WTC11 (cell line): ENCODE results near the gene PLS1. TPM values are rescaled to one million over a fixed set of nuclear protein-coding genes. Genes with fewer than 3 reads are reported as not detected.
A peak's percentile ranks its signal among the peaks of the same experiment; 100 is the strongest.

ENCODE experiments used
- ATAC-seq: fragments of 200-7000 bp; cut with Tn5 transposase; 2 replicates; pipeline ENCODE4 v1.10.0; 2021; ENCODE audit warnings: mild to moderate bottlenecking, moderate library complexity
- CTCF ChIA-PET: fragments of 300-600 bp; sonication (Branson Sonifier 250); formaldehyde crosslinking; loops from one replicate; lab custom pipeline; 2021; ENCODE audit warnings: antibody characterized with exemption; lab: Charles Lee
- POLR2A ChIA-PET: fragments of 350-600 bp; sonication (Branson Sonifier 250); formaldehyde crosslinking; loops from one replicate; lab custom pipeline; 2021; ENCODE audit warnings: antibody characterized with exemption; lab: Charles Lee
- DNase-seq: peaks from one replicate; pipeline ENCODE4 v3.0.0; 2021; ENCODE audit warnings: low spot score
- H3K27ac Mint-ChIP-seq: 2 replicates; pipeline ENCODE4 v1.8.0; 2021; ENCODE audit warnings: mixed read lengths
- H3K27me3 Mint-ChIP-seq: 2 replicates; pipeline ENCODE4 v1.8.0; 2021; ENCODE audit warnings: low read depth, mild to moderate bottlenecking, moderate library complexity, mixed read lengths
- H3K36me3 Mint-ChIP-seq: 2 replicates; pipeline ENCODE4 v1.8.0; 2021; ENCODE audit warnings: mixed read lengths
- H3K4me1 Mint-ChIP-seq: 2 replicates; pipeline ENCODE4 v1.8.0; 2022; ENCODE audit warnings: mixed read lengths
- H3K4me3 Mint-ChIP-seq: 2 replicates; pipeline ENCODE4 v1.8.0; 2021; ENCODE audit warnings: mild to moderate bottlenecking, moderate library complexity, mixed read lengths
- H3K9me3 Mint-ChIP-seq: 2 replicates; pipeline ENCODE4 v1.8.0; 2021; ENCODE audit warnings: mixed read lengths
- ATF2 ChIP-seq: sonication (generic); formaldehyde crosslinking; IDR thresholded peaks from 2 replicates; pipeline ENCODE4 v1.8.1; 2022; ENCODE audit warnings: low read depth, missing genetic modification reagents, borderline replicate concordance
- ATF6 ChIP-seq: sonication (generic); formaldehyde crosslinking; IDR thresholded peaks from 2 replicates; pipeline ENCODE4 v1.8.1; 2023; ENCODE audit warnings: mild to moderate bottlenecking, missing genetic modification reagents
- CDX4 ChIP-seq: fragments of 250-450 bp; sonication (Bioruptor Pico); IDR thresholded peaks from 2 replicates; pipeline ENCODE4 v1.9.0; 2021; ENCODE audit warnings: moderate library complexity, mild to moderate bottlenecking, inconsistent platforms, borderline replicate concordance
- ELF4 ChIP-seq: sonication (generic); formaldehyde crosslinking; IDR thresholded peaks from 2 replicates; pipeline ENCODE4 v1.8.1; 2022; ENCODE audit warnings: low read depth, mild to moderate bottlenecking, moderate library complexity, missing genetic modification reagents
- ERG ChIP-seq: fragments of 250-450 bp; sonication (Bioruptor Pico); IDR thresholded peaks from 2 replicates; pipeline ENCODE4 v1.8.0; 2021; ENCODE audit warnings: mild to moderate bottlenecking
- FOXP4 ChIP-seq: sonication (generic); formaldehyde crosslinking; IDR thresholded peaks from 2 replicates; pipeline ENCODE4 v1.8.0; 2022; ENCODE audit warnings: mild to moderate bottlenecking, missing genetic modification reagents
- JUN ChIP-seq: sonication (generic); formaldehyde crosslinking; IDR thresholded peaks from 2 replicates; pipeline ENCODE4 v1.8.0; 2023; ENCODE audit warnings: mild to moderate bottlenecking, missing genetic modification reagents
- KAT7 ChIP-seq: sonication (generic); formaldehyde crosslinking; IDR thresholded peaks from 2 replicates; pipeline ENCODE4 v1.8.1; 2023; ENCODE audit warnings: missing genetic modification reagents, mild to moderate bottlenecking, borderline replicate concordance
- PRDM15 ChIP-seq: sonication (generic); formaldehyde crosslinking; IDR thresholded peaks from 2 replicates; pipeline ENCODE4 v1.8.0; 2022; ENCODE audit warnings: missing genetic modification reagents
- RELA ChIP-seq: sonication (generic); formaldehyde crosslinking; IDR thresholded peaks from 2 replicates; pipeline ENCODE4 v1.8.1; 2022; ENCODE audit warnings: missing genetic modification reagents, mild to moderate bottlenecking, borderline replicate concordance
- SMAD4 ChIP-seq: sonication (generic); formaldehyde crosslinking; IDR thresholded peaks from 2 replicates; pipeline ENCODE4 v1.8.0; 2022; ENCODE audit warnings: mild to moderate bottlenecking, missing genetic modification reagents
- TEAD1 ChIP-seq: sonication (generic); formaldehyde crosslinking; IDR thresholded peaks from 2 replicates; pipeline ENCODE4 v1.8.0; 2022; ENCODE audit warnings: mild to moderate bottlenecking, missing genetic modification reagents
- USF2 ChIP-seq: sonication (generic); formaldehyde crosslinking; IDR thresholded peaks from 2 replicates; pipeline ENCODE4 v1.8.1; 2023; ENCODE audit warnings: mild to moderate bottlenecking, missing genetic modification reagents, moderate library complexity
- ZNF512 ChIP-seq: sonication (generic); formaldehyde crosslinking; IDR thresholded peaks from 2 replicates; pipeline ENCODE4 v1.8.1; 2022; ENCODE audit warnings: missing genetic modification reagents, borderline replicate concordance
- total RNA-seq: library from RNA; stranded (reverse); gene quantifications from 3 replicates; pipeline ENCODE4 v1.2.3, GENCODE V29; 2021

PLS1 gene
- total RNA-seq, 1 experiment from 2014 or later = 26.4 TPM

GRCh38 chr3:142664819-142665218, 68.6 kb downstream of the PLS1 start (continued):
- TF ChIP-seq PRDM15 (CRISPR knock-in tag) = no peak

- no peak overlapping the region for H3K4me3 Mint-ChIP-seq
- CTCF ChIA-PET = interaction anchor here (0.9 kb wide), 1 partner anchor 11 kb away, joined by 3 read pairs; no protein-coding TSS in a partner anchor
These were observed 73.9 kb downstream of the PLS1 start for GRCh38 chr3:142670120-142670519.

GRCh38 chr3:142676151-142676550, 80.0 kb downstream of the PLS1 start:
- no peaks in the 10 kb centered on the region for H3K4me1 Mint-ChIP-seq
- H3K9me3 Mint-ChIP-seq = no peaks in the 10 kb centered on the region
- POLR2A ChIA-PET = no interaction called here
- H3K27ac Mint-ChIP-seq = no peak overlapping the region
- no peak for TF ChIP-seq RELA (CRISPR knock-in tag)
- CTCF ChIA-PET = no interaction called here
- no peak overlapping the region for H3K4me3 Mint-ChIP-seq
- ATAC-seq = no peak
- no peaks in the 10 kb centered on the region for H3K27me3 Mint-ChIP-seq
- peaks cover 14% of the 10 kb centered on the region for H3K36me3 Mint-ChIP-seq
- DNase-seq = no peak

More at GRCh38 chr3:142670120-142670519, 73.9 kb downstream of the PLS1 start:
- Mint-ChIP-seq H3K4me1 (peaks cover 14% of the 10 kb centered on the region), H3K9me3 (no peaks in the 10 kb centered on the region), H3K36me3 (peaks cover 6% of the 10 kb centered on the region), H3K27me3 (no peaks in the 10 kb centered on the region), H3K27ac (peak overlapping the region; percentile 4; the same call in 1 of the 2 replicates)
- DNase-seq (no peak), ATAC-seq (peak; percentile 57)
- TF ChIP-seq KAT7 (CRISPR knock-in tag) (no peak), ELF4 (CRISPR knock-in tag) (no peak), ERG (CRISPR knock-in tag) (no peak), ATF2 (CRISPR knock-in tag) (no peak)
- POLR2A ChIA-PET = interaction anchor here (0.6 to 0.7 kb wide), 3 partner anchors 162 to 273 kb away, joined by 3 to 4 read pairs (median 4); no protein-coding TSS in a partner anchor

GRCh38 chr3:142680710-142681109, 84.5 kb downstream of the PLS1 start:
- no peak overlapping the region for H3K4me3 Mint-ChIP-seq
- ChIA-PET POLR2A (no interaction called here), CTCF (interaction anchor here (0.7 to 1.1 kb wide), 7 partner anchors 10 to 148 kb away, joined by 3 to 20 read pairs (median 4); partner anchors contain the start of gene ATR)
- no peaks in the 10 kb centered on the region for H3K4me1 Mint-ChIP-seq
- ATAC-seq (peak; percentile 51; the same call in 1 of the 2 replicates), DNase-seq (no peak)
- no peaks in the 10 kb centered on the region for H3K27me3 Mint-ChIP-seq
- H3K27ac Mint-ChIP-seq = no peak overlapping the region
- peaks cover 18% of the 10 kb centered on the region for H3K36me3 Mint-ChIP-seq
- no peaks in the 10 kb centered on the region for H3K9me3 Mint-ChIP-seq
- TF ChIP-seq USF2 (no peak), CDX4 (CRISPR knock-in tag) (no peak), TEAD1 (CRISPR knock-in tag) (no peak), ZNF512 (CRISPR knock-in tag) (no peak), JUN (CRISPR knock-in tag) (no peak), FOXP4 (no peak), SMAD4 (no peak), ATF6 (no peak)
